ENCODE results near the gene ABHD18.
"Not testable (repeated sequence)": the region's sequence is repeated elsewhere in the genome, so short reads cannot be mapped to it uniquely, and the experiment has no call there.

The ABHD18 gene

DNA sequence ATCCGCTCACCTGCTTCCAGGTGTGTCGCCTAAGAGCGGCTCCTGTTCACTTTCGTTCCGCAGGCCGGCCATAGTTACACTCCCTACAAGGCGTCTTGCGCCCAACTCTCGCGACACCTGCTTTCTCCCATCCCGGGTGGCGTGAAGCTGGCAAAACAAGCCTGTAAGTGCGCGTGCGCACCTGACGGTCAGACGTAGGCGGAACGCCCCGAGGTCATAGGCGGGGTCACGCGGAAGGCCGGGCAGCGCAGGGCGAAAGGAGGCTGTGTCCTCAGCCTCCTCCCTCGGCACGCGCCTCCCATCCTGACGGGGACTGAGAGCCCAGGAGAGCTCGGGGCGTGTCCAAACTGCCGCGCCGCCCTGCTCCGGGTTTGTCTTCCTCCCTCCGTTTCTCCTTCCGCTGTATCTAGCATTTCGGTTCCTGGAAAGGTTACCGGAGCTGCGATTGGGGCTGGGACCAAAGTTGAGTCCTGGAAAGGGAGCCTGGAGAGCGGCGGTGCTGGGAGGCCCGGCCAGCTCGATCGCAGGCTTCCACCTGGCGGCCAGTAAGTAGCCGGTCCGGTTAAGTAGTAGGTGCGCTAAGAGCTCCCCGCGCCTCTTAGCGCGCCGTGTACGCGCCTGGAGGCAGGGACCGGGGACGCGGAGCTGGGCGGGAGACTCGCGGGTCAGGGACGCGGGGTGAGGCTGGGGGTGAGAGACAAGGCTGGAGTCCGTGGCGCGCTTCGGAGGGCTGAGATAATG lies at the start of gene ABHD18, which contains the start of gene MFSD8:
TSS of gene ABHD18 (plus strand) at position 345 of the 741 bp plus-strand sequence. CDS start 17,550 bp downstream, outside the sequence.
TSS of gene MFSD8 (minus strand) at position 112 of the 741 bp plus-strand sequence. CDS start at position 72, 40 bp downstream.
- DNase-seq (ENCODE audit: low spot score): peak; percentile 96

DNA sequence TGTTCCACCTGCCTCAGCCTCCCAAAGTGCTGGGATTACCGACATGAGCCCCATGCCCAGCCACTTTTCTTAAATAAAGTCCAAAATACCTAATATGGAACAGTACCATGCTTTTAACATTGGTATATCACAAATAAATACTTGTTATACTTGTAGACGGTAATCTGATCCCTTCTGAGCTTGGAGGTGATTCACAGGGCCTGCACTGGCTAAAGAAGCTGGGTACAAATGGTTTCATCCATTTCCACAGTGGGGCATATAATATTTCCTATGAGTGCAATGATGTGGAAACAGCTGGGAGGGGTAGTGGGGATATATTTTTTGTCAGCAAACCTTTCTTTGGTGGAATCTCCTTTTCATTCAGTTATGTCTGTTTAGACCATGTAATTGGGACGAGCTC lies 48.7 kb upstream of the ABHD18 start:
- no peak for DNase-seq (ENCODE audit: low spot score)

DNA sequence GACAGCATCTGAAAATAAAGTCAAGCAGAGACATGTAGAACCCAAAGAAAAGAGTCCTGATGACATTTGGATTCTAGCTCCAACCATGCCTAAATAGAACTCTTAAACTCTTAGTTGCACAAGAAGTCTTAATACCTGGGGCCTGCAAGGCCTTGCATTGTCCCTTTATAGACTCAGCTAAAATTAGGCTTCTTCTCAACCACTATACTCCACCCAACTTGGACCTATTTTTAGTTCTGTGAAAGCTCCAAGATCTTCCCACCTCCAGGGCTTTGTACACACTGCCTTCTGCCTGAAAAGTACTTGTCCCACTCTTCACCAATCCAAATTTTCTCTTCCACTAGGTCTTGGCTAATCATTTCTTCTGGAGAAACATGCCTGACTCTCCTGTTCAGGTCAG lies 48.1 kb upstream of the ABHD18 start:
- no peak for DNase-seq (ENCODE audit: low spot score)

DNA sequence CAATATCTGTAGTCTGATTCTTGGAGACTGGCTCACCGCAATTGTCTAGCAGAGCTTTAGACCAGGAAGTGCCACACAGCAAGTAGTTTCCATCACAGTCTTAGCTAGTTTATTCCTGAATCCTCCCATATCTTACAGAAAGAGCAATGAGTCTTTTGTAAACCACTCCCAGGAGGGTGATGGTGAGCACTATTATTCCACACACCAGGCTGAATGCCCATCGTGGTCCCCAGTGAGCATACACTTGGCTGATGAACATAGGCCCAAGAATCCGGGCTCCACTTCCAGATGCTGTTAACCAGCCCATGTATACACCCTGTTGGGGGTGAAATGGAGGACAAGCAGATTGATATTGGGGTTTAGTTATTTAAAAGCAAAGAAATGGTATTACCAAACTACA lies 44.7 kb upstream of the ABHD18 start:
- DNase-seq (ENCODE audit: low spot score): no peak

DNA sequence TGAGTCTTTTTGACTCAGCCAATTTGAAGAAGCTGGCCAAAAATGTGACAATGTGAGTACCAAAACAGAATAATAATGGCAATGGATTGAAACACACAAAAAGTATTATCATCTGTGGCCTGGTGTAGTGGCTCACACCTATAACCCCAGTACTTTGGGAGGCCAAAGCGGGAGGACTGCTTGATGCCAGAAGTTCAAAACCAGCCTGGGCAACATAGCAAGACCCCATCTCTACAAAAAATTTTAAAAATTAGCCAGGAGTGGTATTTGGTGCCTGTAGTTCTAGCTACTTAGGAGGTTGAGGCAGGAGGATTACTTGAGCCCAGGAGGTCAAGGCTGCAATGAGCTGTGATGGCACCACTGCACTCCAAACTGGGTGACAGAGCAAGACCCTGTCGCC lies 43.0 kb upstream of the ABHD18 start:
- DNase-seq (ENCODE audit: low spot score): no peak

DNA sequence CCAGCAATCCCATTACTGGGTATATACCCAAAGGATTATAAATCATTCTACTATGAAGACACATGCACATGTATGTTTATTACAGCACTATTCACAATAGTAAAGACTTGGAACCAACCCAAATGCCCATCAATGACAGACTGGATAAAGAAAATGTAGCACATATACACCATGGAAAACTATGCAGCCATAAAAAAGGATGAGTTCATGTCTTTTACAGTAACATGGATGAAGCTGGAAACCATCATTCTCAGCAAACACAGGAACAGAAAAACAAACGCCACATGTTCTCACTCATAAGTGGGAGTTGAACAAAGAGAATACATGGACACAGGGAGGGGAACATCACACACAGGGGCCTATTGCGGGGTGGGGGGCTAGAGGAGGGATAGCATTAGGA lies 39.5 kb upstream of the ABHD18 start:
- DNase-seq (ENCODE audit: low spot score): not testable (repeated sequence)

DNA sequence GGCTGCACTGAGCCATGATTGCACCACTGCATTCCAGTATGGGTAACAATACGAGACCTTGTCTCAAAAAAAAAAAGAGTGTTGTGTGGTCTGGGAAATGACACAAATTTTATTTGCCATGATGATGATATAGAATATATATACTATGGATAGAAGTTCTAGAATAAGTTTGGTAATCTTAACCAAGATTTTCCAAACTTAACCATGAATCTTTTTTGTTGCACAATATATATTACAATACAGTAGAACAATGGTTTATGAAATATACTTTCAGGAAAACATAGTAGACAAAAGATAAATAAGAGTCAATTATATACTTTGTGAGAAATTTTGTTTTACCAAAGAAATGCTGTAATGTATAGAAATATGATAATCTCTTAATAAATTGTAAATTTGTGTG lies 35.0 kb upstream of the ABHD18 start:
- no peak for DNase-seq (ENCODE audit: low spot score)

DNA sequence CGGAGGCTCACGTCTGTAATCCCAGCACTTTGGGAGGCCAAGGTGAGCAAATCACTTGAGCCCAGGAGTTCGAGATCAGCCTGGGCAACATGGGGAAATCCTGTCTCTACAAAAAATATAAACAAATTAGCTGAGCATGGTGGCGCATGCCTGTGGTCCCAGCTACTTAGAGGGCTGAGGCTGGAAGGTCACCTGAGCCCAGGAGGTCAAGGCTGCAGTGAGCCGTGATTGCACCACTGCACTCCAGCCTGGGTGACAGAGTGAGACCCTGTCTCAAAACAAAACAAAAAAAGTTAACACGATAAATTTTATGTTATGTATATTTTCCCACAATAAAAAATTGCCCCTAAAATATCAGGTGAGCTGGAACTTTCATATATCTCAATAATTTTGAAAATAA lies 33.4 kb upstream of the ABHD18 start:
- DNase-seq (ENCODE audit: low spot score): not testable (repeated sequence)

DNA sequence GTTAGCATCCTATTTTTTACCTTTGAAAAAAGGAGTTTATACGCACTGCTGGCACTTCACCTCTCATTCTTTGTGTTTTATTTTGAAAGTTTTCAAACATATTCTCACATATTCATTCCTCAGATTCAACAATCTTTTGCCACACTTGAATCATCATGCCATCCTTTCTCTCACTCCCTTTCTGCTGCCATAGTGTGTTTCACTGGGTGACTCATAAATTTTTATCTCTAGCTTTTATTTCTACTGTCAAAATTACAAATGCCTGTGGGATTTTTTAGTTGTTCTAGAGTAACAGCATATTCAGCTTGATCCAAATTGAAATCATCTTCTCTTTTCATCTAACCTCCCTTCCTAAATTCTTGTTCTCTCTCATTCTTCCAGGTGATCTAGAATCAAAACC lies 28.2 kb upstream of the ABHD18 start:
- DNase-seq (ENCODE audit: low spot score): no peak

DNA sequence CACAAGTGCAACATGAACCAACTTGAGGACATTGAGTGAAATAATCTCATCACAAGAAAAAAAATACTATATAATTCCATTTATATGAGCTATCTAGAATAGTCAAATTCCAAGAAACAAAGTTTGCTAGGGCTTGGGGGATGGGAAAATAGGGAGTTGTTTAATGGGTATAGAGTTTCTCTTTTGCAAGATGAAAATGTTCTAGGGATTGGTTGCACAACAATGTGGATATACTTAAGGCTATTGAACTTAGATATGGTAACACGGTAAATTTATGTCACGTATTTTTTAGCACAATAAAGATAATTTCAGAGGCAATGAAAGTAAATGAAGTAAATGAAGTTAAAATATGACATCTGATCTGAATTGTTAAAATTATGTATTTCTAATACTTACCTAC lies 8.1 kb upstream of the ABHD18 start:
- no peak for DNase-seq (ENCODE audit: low spot score)

DNA sequence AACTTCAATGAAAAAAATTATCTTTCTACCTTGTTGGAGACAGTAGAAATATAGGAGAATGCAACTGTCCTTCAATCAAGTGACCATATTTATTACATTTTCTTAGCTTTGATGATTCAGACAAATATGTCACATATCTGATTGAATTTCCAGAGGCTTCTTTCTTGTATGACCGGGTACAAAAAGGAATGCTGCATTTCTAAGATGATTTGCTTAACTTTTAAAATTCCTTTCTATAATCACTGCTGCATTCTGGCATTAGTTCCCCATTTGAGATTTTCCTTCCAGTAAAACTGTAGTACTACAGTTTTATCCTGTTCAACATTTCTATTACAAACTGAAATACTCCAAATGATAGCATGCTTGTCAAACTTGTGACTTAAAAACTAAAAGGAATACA lies 5.4 kb upstream of the ABHD18 start:
- no peak for DNase-seq (ENCODE audit: low spot score)

DNA sequence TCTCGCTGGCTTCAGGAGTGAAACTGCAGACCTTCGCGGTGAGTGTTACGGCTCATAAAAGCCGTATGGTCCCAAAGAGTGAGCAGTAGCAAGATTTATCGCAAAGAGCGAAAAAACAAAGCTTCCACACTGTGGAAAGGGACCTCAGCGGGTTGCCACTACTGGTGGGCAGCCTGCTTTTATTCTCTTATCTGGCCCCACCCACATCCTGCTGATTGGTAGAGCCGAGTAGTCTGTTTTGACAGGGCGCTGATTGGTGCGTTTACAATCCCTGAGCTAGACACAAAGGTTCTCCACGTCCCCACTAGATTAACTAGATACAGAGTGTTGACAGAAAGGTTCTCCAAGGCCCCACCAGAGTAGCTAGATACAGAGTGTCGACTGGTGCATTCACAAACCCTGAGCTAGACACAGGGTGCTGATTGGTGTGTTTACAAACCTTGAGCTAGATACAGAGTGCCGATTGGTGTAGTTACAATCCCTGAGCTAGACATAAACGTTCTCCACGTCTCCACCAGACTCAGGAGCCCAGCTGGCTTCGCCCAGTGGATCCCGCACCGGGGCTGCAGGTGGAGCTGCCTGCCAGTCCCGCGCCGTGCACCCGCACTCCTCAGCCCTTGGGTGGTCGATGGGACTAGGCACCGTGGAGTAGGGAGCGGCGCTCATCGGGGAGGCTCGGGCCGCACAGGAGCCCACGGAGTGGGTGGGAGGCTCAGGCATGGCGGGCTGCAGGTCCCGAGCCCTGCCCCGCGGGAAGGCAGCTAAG lies 1.4 kb upstream of the ABHD18 start:
- not testable (repeated sequence) for DNase-seq (ENCODE audit: low spot score)

DNA sequence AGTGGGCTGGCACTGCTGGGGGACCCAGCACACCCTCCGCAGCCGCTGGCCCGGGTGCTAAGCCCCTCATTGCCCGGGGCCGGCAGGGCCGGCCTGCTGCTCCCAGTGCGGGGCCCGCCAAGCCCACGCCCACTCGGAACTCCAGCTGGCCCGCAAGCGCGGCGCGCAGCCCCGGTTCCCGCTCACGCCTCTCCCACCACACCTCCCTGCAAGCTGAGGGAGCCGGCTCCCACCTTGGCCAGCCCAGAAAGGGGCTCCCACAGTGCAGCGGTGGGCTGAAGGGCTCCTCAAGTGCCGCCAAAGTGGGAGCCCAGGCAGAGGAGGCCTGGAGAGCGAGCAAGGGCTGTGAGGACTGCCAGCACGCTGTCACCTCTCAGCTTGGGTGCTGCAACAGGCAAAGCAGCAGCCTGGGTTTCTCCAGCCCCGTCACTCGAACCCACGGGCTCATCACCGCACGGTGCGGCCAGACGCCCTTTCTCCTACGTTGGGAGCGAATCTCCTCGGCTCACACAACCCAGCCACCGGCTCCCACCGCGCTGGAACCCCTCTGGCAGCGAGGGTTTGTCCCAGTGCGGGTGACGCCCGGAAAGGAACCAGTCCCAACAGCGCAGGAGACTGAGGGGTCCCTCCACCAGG lies 662 bp upstream of the ABHD18 start:
- DNase-seq (ENCODE audit: low spot score): not testable (repeated sequence)

DNA sequence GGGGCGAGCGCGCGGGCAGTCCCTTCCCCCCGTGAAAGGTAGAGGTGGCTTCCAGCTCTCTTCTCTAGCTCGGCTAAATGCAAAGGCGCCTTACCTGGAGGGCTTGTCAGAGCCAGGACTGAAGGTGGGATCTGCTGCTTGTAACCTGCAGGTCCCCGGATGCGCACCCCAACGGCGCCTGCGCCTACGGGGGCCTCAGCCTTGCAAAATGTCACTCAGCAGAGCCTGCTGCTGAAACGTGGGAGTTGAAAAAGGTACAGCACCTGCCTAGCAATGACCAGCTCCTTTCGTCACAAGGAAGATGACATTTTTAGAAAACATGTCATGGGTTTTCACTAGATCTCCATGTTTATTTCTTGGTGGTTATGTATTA lies 583 bp downstream of the ABHD18 start:
- DNase-seq (ENCODE audit: low spot score): peak; percentile 73

DNA sequence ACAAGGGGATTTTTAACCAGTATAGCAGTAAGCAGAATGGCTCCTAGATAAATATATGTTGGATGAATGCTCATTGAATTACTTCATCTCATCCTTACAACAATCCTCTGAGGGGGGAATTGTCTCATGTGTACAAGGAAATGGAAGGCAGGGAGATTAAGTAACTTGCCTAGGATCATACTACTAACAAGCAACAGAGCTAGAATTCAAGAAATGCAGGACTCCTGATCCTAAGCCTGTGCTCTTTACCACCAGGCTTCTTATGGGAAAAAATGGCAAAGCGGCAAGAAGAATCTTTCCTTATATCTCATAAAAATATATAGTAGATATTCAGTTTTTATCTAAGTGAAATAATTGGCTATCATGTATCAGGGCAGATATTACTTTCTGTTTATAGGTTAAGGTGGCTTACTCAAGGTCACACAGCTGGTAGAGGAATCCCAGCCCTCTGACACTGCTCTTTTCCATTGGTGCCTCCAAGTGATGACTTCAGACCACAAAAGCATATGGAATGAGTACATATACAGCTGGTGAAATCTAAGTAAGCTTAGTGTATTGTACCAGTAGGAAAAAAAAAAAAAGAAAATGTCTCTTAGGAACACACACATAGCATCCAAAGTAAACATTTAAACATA lies 2.1 kb downstream of the ABHD18 start:
- DNase-seq (ENCODE audit: low spot score): no peak

DNA sequence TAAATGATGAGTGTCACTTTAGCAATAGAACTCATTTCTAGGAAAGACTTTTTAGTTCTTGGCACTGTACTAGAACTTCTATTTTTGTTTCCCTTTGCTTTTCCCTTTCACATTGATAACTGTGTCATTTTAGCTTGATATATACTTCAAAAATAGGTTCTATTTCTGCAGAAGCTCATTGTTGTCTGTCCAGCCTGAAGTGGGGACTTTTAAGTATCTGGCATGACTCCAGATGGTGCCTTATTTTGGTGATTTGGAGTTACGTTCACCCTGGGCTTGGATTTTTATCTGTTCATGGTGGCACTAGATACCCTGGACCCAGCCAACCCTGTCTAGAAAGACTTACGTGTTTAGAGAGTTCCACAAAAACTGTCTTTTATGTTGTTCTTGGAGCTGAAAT lies 3.4 kb downstream of the ABHD18 start:
- no peak for DNase-seq (ENCODE audit: low spot score)

DNA sequence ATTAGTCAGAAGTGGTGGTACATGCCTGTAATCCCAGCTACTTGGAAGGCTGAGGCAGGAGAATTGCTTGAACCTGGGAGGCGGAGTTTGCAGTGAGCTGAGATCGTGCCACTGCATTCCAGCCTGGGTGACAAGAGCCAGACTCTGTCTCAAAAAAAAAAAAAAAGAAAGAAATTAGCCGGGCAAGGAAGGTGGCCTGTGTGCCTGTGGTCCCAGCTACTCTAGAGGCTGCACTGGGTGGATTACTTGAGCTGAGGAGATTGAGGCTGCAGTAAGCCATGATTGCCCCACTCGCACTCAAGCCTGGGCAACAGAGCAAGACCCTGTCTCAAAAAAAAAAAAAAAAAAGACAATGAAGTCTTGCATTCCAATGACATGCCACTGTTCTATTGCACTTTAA lies 5.7 kb downstream of the ABHD18 start:
- DNase-seq (ENCODE audit: low spot score): not testable (repeated sequence)

DNA sequence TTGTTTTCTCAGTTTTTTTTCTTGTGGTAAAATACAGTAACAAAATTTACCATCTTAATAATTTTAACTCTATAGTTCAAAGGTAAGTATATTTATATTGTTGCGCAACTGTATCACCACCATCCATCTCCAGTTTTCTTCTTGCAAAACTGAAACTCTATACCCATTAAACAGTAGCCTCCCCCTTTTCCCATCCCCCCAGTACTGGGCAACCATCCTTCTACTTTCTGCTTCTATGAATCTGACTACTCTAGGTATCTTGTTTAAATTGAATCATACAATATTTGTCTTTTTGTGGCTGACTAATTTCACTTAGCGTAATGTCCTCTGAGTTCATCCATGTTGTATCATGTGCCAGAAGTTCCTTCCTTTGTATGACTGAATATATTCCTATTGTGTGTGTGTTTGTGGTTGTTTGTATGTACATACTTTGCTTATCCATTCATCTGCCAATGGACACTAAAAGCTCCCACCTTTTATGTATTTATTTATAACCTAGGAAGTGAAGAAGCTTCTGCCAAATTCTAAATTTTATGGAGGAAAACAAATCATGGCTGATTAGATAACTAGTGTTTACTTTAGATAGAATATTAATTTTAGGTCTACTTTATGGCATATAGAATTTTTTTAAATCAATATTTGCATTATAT lies 10.0 kb downstream of the ABHD18 start:
- DNase-seq (ENCODE audit: low spot score): no peak

DNA sequence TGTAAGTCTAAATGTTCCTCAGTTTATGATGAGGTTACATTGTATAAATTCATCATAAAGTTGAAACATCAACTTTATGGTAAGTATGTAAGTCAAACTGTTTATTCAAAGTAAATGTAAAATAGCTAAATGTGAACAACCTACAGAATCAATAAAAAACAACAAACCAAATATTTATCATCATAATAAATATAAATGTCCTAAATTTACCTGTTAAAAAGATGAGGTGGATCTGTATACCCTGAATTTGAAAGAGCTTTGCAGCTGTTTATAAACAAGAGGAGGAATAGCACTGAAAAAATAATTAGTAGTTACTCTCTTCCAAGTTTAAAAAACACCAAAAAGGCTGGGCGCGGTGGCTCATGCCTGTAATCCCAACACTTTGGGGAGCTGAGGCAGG lies 13.7 kb downstream of the ABHD18 start:
- DNase-seq (ENCODE audit: low spot score): no peak

DNA sequence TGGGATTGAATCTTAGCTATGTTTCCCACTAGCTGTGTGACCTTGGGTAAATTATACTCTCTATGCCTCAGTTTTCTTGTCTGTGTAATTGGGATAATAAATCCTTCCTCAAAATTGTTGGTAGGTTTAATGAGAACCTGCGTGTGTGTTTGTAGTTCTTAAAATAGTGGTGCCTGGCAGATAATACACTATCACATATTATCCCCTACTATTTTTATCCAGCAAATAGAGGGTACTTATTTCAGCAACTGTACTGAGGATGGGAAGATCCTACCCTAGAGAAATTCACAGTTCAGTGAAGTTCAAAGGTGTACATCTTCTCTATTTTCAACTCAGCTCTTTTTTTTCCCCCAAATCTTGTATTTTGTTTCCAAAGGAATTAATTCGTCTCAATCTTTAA lies 17.2 kb downstream of the ABHD18 start:
- DNase-seq (ENCODE audit: low spot score): no peak

DNA sequence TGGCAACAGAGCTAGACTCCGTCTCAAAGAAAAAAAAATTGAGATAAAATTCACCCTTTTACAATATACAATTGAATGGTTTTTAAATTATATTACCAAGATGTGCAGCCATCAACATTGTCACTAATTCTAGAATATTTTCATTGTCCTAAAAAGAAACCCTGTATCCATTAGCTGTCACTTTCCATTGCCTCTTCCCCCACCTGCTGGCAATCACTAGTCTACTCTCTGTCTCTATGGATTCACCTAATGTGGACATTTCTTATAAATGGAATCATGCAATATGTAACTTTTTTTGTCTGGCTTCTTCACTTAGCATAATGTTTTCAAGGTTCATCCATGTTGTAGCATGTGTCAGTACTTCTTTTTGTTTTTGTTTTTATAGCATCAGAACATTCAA lies 20.8 kb downstream of the ABHD18 start:
- DNase-seq (ENCODE audit: low spot score): no peak

DNA sequence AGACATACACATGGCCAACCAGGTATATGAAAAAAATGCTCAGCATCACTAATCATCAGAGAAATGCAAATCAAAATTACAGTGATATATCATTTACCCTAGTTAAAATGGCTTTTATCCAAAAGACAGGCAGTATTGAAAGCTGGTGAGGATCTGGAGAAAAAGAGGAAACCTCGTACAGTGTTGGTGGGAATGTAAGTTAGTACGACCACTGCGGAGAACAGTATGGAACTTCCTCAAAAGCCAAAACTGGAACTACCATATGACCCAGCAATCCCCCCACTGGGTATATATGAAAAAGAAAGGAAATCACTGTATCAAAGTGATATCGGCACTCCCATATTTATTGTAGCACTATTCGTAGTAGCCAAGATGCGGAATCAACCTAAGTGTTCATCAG lies 23.4 kb downstream of the ABHD18 start:
- DNase-seq (ENCODE audit: low spot score): no peak

All from SW480 (cell line).